Adrenal gland (tissue), 12 donors: ENCODE data around the gene ANK2. TPM values are rescaled to one million over a fixed set of nuclear protein-coding genes. Genes with fewer than 3 reads are reported as not detected.

ENCODE experiments used
- DNase-seq, 7 donors: peaks; one replicate each; pipeline ENCODE4 v3.0.0-alpha.2; 2019 to 2020
- H3K27ac ChIP-seq, 5 donors: fragments of 200-600 bp; sonication (generic) in 4 of 5; 1 replicate in 3 of 5; 2 replicates in 2 of 5; pipeline versions ENCODE4 v1.5.1 to v1.8.0; 2016 to 2020; ENCODE audit warnings: mild to moderate bottlenecking in 1 of 5
- H3K27me3 ChIP-seq: fragments of 200-600 bp; 2 replicates; pipeline ENCODE4 v1.8.0; 2021
- H3K36me3 ChIP-seq, 2 donors: fragments of 200-600 bp; replicated peaks in 1 of 2; 1 replicate in 1 of 2; 2 replicates in 1 of 2; pipeline versions ENCODE4 v1.5.1 to v1.8.0; 2018 to 2022
- H3K4me1 ChIP-seq, 2 donors: fragments of 200-600 bp; replicated peaks in 1 of 2; 1 replicate in 1 of 2; 2 replicates in 1 of 2; pipeline versions ENCODE4 v1.5.1 to v1.8.0; 2018 to 2021
- H3K4me3 ChIP-seq, 4 donors: fragments of 200-600 bp; sonication (generic) in 3 of 4; one replicate each; pipeline ENCODE4 v1.5.1; 2016 to 2018
- H3K9me3 ChIP-seq, 3 donors: fragments of 200-600 bp; sonication (generic) in 1 of 3; replicated peaks in 1 of 3; 1 replicate in 2 of 3; 2 replicates in 1 of 3; pipeline versions ENCODE4 v1.5.1 to v1.8.0; 2016 to 2021
- POLR2A ChIP-seq, 2 donors: fragments of 450-650 bp; IDR thresholded peaks; one replicate each; pipeline ENCODE4 v1.6.1; 2017; ENCODE audit warnings: antibody characterized with exemption in 2 of 2, mild to moderate bottlenecking in 2 of 2, moderate library complexity in 1 of 2
- WGBS, 4 donors: extraction: QIAGEN DNeasy Blood & Tissue Kit in 2 of 4; methylation state at CpG; one replicate each; pipeline versions ENCODE4 v1.1.5 to v1.1.7; 2013 to 2017; 5-methylcytosine and 5-hydroxymethylcytosine counted together
- intact Hi-C, 2 donors: fragments of 100-400 bp; cut with DNase I; formaldehyde crosslinking; loops; one replicate each; pipeline versions ENCODE4 v1.14.1 to v1.15.0; 2022 to 2023
- polyA plus RNA-seq, 3 donors: library from polyadenylated mRNA; stranded (reverse); fragments of 200-250 nt in 2 of 3; fragments of 350-450 nt in 1 of 3; fragmentation: Illumina TruSeq in 1 of 3; extraction: RNeasy Lipid Tissue Mini Kit (QIAGEN cat#74804) in 1 of 3; gene quantifications; one replicate each; pipeline ENCODE4 v1.2.3, GENCODE V29; 2013 to 2014
- total RNA-seq, 9 donors: library from RNA; depleted of rRNA in 4 of 9; stranded (reverse); fragments of >200 nt in 4 of 9; fragments of 120-200 nt in 1 of 9; fragmentation: NEBNext Ultra II Directional in 1 of 9; extraction: Animal tissue kit (Norgen Biotek cat#: 25700) in 1 of 9; gene quantifications; one replicate each; pipeline versions ENCODE4 v1.1.0 to v1.2.4, GENCODE V29; 2013 to 2023
- TF ChIP-seq, protein P1 (sequence below), 6 experiments: fragments of 450-650 bp in 4 of 6; fragments of 200-600 bp in 2 of 6; sonication (generic) in 1 of 6; IDR thresholded peaks; 1 replicate in 5 of 6; 2 replicates in 1 of 6; pipeline versions ENCODE4 v1.5.1 to v1.8.0; 2016 to 2021; ENCODE audit warnings: antibody characterized with exemption in 6 of 6, mild to moderate bottlenecking in 2 of 6, moderate library complexity in 1 of 6
- donor health status: healthy with polysubstance abuse.
- donor health status: Bipolar disorder and iron deficiency.
- donor health status: DM: yes; HTN: yes; CAD: no.
- donor health status: DM: no; HTN: no; CAD: no.
- donor health status: DM: no; HTN: no; CAD: no.
- donor health status: DM: yes; HTN: yes; CAD: no.

The ANK2 gene
- total and polyA plus RNA-seq, 12 donors: 6.5 to 229 (median 56.1) TPM

DNA sequence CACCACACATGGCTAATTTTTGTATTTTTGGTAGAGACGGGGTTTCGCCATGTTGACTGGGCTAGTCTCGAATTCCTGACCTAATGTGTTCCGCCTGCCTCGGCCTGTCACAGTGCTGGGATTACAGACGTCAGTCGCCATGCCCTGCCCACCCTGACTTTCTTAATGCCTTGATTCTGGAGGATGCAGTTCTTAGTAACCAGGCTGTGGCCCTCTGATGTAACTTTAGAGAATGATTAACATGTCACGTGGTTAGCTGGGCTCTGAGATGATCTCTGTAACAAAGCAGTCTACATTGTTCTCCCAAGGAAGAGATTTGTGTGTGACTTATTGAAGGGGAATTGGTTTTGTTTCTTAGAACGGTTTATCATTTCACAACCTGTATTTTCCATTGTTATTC is 30.6 kb downstream of the ANK2 start:
- DNase-seq: no peak
- Histone ChIP-seq H3K9me3 (no peaks in the 10 kb centered on the region), H3K36me3 (no peaks in the 10 kb centered on the region), H3K4me1 (no peaks in the 10 kb centered on the region), H3K27me3 (no peaks in the 10 kb centered on the region), H3K27ac (no peak overlapping the region), H3K4me3 (no peak overlapping the region)
- TF ChIP-seq, protein P1, sequence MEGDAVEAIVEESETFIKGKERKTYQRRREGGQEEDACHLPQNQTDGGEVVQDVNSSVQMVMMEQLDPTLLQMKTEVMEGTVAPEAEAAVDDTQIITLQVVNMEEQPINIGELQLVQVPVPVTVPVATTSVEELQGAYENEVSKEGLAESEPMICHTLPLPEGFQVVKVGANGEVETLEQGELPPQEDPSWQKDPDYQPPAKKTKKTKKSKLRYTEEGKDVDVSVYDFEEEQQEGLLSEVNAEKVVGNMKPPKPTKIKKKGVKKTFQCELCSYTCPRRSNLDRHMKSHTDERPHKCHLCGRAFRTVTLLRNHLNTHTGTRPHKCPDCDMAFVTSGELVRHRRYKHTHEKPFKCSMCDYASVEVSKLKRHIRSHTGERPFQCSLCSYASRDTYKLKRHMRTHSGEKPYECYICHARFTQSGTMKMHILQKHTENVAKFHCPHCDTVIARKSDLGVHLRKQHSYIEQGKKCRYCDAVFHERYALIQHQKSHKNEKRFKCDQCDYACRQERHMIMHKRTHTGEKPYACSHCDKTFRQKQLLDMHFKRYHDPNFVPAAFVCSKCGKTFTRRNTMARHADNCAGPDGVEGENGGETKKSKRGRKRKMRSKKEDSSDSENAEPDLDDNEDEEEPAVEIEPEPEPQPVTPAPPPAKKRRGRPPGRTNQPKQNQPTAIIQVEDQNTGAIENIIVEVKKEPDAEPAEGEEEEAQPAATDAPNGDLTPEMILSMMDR (IDR thresholded peaks at IDR 0.05): no peak
- no peak for TF ChIP-seq POLR2A (IDR thresholded peaks at IDR 0.05)
- intact Hi-C loops: no loop called here
- 89 to 94% (median 91%) methylated on average over 9 of the region's 9 CpGs for WGBS, 4 donors

DNA sequence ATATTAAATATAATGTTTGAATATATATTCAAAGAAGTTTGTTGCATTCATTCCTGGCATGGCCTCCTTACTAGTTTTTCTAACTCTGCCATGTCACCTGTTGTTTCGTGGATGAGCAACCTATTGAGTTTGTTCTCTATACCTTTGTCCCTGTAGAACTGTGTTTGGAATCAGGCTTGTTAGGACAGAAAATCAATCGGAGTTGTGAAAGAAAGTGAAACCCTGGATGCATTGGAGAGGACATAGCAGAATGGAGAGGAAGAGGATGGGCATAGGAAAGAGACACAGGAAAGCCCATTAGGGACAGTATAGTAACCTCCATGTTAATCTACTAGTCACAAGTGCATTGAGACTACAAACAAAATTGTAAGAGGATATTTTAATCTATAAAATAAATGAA is 31.2 kb downstream of the ANK2 start:
- WGBS, 4 donors: 44 to 75% (median 66%) methylated on average over 2 of the region's 2 CpGs
- no peak overlapping the region for H3K27ac ChIP-seq
- TF ChIP-seq POLR2A (IDR thresholded peaks at IDR 0.05): no peak
- TF ChIP-seq, protein P1 (IDR thresholded peaks at IDR 0.05): no peak
- no peaks in the 10 kb centered on the region for H3K9me3 ChIP-seq
- no peaks in the 10 kb centered on the region for H3K36me3 ChIP-seq
- no peak for DNase-seq
- H3K27me3 ChIP-seq: no peaks in the 10 kb centered on the region
- H3K4me3 ChIP-seq: no peak overlapping the region
- H3K4me1 ChIP-seq: no peaks in the 10 kb centered on the region
- intact Hi-C loops: no loop called here

DNA sequence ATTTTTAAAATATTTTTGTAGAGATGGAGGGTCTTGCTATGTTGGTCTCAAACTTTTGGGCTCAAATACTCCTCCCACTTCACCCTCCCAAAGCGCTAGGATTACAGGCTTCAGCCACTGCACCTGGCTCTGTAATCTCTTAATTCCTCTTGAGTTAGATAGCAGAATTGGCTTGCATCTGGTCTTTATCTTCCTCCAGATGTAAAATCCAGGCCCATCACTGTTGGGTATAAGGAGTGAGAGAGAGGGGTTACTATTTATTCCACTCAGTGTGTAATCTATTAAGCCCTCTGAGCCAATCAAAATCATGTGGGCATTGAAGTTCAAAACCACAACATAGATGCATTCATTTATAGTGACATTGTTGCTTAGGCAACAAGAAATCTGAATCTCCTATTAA is 33.9 kb downstream of the ANK2 start:
- TF ChIP-seq, protein P1 (IDR thresholded peaks at IDR 0.05): no peak
- TF ChIP-seq POLR2A (IDR thresholded peaks at IDR 0.05): no peak
- Histone ChIP-seq H3K9me3 (no peaks in the 10 kb centered on the region), H3K4me1 (no peaks in the 10 kb centered on the region), H3K4me3 (no peak overlapping the region), H3K27me3 (no peaks in the 10 kb centered on the region), H3K27ac (no peak overlapping the region), H3K36me3 (no peaks in the 10 kb centered on the region)
- no peak for DNase-seq
- intact Hi-C loops: no loop called here
- WGBS, 4 donors: 88 to 100% (median 93%) methylated on average over 1 of the region's 1 CpG

DNA sequence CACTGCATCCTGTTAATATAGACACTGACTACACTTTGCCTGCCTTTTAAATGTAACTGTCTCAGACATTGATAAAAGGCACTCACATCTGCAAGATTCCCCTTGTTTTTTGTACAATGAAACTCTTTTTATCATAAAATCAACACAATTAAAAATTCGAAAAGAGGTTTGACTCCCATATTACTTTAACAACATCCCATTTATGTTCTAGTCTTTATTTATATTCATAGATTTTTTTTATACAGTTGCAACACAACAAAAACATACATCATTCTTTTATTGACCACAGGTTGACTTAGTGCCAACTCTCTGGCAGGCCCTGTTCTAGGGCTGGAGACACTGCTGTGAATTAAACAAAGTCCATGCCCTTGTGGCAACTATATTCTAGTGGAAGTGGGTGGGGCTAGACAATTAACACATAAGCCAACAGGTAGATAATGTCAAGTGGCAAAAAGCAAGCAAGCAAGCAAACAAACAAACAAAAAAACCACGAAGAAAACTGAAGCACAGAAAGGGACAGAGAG is 36.8 kb downstream of the ANK2 start:
- Histone ChIP-seq H3K4me3 (no peak overlapping the region), H3K9me3 (no peaks in the 10 kb centered on the region), H3K36me3 (no peaks in the 10 kb centered on the region), H3K27ac (no peak overlapping the region), H3K4me1 (no peaks in the 10 kb centered on the region), H3K27me3 (no peaks in the 10 kb centered on the region)
- no peak for DNase-seq
- WGBS, 4 donors: 57 to 75% (median 72%) methylated on average over 2 of the region's 2 CpGs
- TF ChIP-seq, protein P1 (IDR thresholded peaks at IDR 0.05): no peak
- TF ChIP-seq POLR2A (IDR thresholded peaks at IDR 0.05): no peak
- intact Hi-C loops: no loop called here
